Activated CD8-positive, alpha-beta memory T cell treated with anti-CD3 and anti-CD28 coated beads, Interleukin-2, amount 50 U/mL, for 1 hour (primary cell): ENCODE data around the gene MYO10.
"Not testable (repeated sequence)": the region's sequence is repeated elsewhere in the genome, so short reads cannot be mapped to it uniquely, and the experiment has no call there.

Experiments used
- DNase-seq: peaks from one replicate; pipeline ENCODE4 v3.0.0-alpha.2; 2020; ENCODE audit errors: extremely low read depth

The MYO10 gene

DNA sequence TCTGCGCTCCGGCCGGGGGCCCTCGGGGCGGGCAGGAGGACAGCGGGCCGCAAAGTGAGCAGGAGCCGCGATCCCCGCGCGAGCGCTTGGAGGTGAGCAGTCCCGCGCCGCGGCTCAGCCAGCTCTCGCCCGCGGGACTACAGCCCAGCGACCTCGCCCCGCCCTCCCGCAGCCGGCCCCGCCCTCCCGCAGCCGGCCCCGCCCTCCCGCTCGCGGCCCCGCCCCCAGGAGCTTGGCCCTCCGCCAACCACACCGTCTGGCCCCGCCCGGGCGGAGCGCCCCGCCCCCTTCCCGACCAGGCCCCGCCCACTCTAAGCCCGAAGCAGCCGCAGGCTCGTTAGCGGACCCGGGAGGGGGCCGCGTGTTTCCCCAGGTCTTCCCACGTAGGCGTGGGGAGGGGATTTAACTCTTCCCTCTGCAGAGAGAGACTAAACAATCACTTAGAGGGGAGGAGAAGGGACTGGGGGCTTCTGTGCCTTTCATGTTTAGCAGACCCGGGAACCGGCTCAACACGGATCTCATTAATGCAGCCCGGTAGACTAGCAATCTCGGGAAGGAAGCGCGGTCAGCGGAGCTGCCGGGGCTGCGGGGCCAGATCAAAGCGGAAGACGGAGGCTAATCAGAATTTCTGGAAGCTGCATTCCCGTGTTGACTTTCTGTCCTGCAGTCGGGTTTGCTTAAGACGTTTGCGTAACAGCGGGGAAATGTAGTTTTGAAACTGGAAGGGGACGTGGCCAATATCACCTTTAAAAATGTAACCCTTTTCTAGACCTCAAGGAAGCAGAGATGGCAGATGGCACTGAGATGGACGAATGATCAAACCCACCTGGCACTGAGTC, at the start of gene MYO10:
TSS of gene MYO10 (minus strand) at position 139 of the 839 bp plus-strand sequence. CDS start 480 bp downstream, outside the sequence.
- no peak for DNase-seq

DNA sequence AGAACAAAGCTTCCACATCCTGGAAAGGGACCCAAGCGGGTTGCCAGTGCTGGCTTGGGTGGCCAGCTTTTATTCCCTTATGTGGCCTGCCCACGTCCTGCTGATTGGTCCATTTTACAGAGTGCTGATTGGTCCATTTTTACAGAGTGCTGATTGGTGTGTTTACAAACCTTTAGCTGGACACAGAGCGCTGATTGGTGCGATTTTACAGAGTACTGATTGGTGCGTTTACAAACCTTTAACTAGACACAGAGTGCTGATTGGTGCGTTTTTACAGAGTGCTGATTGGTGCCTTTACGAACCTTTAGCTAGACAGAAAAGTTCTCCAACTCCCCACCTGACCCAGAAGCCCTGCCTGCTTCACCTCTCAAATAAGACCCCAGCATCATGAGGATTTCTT, 49.2 kb upstream of the MYO10 start:
- DNase-seq, result not testable (repeated sequence)

DNA sequence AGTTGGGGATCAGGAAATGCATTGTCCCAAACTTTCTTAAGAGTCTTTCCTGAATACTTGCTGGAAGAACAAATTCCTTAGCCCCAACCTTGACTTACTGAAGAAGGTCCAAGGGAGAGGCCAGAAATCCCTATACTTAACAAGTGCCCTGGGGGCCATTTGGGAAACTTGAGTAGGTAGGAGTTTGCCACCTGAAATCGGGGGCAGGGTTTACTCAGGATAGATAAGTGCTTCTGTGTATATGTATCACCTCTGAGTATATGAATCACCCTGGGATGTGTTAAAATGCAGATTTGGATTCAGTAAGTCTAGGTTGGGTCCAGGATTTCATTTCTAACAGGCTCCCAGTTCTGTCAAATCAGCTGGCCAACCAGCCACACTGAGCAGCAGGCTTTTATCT, 47.9 kb upstream of the MYO10 start:
- DNase-seq, result no peak

DNA sequence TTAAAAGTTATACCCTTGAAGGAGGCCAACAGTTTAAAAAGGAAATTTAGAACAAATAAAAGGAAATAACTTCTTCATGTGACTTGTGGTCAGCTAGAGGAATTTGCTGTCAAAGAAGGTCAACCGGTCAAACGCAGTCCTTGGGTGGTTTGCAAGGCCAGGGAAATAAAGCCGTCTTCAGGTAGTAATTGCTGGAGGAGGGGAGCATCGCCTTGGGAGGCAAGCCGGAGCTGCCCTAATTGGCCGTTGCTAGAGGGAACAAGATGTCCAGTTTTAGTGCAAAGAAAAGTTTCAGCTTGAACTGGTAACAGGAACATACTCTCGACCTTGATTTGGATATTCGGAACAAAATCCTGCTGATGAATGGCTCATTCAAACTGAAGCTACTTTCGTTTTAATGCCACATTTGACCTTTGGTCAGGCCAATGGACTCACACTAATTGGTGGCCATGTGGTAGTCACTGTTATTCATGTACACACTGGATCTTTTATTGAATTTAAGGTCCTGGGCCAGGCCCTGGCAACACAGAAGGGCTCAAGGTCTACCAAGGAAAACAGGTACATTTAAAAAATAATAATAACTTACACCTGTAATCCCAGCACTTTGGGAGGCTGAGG, 47.0 kb upstream of the MYO10 start:
- DNase-seq, result no peak

DNA sequence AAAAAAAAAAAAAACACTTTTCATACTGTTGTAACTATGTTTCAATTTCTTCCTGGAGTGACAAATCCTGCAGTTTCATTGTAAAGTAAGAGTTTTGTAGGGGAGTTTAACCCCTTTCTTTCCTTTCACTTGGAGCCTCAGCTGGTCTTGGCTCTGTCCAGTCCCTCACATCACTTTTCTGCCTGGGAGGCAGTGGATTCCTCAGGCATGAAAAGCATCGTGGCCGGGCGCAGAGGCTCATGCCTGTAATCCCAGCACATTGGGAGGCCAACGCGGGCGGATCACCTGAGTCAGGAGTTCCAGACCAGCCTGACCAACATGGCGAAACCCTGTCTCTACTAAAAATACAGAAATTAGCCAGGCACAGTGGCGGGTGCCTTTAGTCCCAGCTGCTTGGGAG, 45.6 kb upstream of the MYO10 start:
- no peak for DNase-seq

DNA sequence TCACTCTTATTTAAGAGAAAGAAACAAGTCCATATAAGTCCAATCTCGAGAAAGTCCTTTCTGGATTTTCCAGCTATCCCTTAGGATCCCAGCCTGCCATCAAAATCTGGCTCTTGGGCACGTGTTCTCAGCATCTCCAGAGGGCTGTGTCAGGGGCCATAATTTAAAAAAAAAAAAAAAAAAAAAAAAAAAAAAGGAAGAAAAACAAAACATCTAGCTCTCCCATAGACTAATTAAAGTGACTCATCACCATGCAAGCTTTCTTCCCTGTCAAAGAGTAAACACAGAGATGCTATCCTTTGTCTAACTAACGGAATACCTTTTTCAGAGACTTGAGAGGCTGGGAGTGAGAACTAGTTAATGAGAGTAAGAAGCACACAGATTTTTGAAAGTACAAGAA, 44.9 kb upstream of the MYO10 start:
- no peak for DNase-seq

DNA sequence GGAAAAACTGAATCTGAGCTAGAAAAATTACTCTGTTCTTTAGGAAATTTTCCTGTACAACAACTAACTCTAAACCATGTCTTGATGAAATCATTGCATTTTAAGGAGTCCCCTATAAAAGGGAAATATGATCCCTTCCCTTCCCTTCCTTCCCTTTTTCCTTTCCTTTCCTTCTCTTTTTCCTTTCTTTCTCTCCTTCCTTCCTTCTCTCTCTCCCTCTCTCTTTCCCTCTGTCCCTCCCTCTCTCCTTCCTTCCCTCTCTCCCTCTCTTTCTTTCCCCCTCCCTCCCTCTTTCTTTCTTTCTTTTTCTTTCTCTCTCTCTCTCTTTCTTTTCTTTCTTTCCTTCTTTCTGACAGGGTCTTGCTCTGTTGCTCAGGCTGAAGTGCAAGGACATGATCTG, 42.2 kb upstream of the MYO10 start:
- no peak for DNase-seq

DNA sequence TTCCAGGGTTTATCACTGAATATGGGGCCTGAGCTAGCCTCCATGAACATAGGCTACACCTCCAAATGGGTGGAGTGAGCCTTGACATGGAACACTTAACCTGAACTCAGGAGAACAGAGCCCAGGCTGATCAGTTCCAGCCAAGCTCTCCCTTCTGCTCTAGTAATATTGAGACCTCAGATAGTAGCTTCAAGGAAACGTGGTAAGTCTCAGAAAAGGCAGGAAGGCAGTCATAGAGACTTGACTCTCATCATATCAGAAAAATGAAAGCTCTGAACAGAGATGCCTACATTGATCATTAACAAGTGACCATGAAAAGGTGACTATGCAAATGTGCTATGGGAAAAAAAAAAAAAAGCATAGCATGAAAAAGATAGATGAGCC, 40.5 kb upstream of the MYO10 start:
- DNase-seq, result no peak

DNA sequence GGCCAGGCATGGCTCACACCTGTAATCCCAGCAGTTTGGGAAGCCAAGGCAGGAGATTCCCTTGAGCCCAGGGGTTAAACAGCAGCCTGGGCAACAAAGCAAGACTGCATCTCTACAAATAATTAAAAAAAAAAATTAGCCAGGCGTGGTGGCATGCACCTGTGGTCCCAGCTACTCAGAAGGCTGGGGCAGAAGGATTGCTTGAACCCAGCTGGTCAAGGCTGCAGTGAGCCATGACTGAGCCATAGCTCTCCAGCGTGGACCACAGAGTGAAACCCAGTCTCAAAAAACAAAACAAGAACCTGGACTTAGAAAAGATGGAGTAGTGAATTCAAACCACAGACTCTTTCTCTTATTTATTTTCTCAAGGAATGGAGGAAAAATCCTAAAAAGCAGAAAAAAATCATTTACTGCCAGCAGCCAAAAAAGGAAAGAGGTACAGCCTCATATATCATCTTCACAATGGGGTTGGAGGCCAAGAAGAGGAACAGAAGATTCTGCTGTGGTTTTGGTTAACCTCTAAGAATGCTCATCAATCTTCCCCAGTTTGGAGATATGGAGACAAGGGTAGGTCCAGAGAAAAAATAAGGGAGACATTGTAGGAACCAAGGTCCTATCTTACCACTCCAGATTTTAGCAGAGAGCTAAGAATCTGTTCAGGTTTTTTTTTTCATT, 40.0 kb upstream of the MYO10 start:
- DNase-seq, result no peak

DNA sequence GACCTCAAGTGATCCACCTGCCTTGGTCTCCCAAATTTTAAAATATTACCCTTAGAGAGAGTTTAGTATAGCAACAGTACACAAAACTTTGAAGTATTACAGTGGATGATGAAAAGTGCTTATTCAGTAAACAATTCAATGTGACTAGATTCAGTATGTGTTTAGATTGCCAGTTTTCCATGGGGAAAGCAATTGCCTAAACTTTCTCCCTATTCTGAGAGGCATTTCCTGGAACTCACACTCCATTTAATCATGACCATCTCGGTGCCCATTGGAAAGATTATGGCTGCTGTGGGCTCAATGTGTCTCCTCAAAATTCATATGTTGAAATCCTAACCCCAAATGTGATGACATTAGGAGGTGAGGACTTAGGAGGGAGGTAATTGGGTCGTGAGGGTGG, 38.9 kb upstream of the MYO10 start:
- DNase-seq, result no peak

DNA sequence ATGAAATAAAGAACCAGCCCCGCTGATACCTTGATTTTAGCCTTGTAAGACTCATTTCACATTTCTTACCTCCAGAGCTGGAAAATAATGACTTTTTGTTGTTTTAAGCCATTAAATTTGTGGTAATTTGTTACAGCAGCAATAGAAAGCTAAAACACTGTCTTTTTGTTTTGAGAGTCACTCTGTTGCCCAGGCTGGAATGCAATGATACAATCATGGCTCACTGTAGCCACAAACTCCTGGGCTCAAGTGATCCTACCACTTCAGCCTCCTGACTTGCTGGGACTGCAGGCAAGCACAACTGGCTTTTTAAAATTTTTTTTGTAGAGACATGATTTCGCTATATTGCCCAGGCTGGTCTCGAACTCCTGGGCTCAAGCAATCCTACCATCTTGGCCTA, 34.7 kb upstream of the MYO10 start:
- no peak for DNase-seq

DNA sequence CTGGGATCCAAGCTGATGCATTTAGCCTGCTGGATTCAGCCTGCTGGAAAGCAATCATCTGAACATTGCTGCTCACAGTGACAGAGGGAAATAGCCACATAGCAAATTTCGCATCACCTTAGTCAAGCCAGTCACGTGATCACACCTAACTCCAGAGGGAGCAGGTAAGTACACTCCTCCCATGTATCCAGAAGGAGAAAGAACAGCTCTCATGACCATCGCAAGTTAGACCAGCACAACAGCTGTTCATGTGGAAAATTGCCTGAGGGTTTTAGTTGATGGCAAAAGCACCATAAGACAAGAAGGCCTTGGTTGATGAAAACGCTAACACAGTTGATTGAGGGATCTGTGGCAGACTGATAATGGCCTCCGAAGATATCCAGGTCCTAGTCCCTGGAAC, 34.2 kb upstream of the MYO10 start:
- no peak for DNase-seq

DNA sequence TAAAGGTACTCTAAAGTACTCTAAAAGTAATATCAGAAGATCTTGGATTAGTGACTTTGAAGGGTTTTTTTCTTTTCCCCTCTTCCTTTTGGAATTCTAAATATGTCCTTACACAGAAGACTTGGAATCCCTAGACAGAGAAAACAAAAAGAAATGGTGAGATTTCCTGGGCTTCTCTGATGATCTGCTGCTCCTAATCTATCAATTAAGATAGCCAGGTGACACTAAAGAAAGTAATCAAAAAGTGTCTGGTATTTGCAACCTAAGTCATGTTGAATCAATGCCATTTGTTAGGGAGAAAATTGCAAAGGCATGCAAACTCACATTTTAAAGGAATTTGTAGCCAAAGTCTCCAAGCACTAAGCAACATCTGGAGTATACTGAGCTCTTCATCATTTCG, 29.5 kb upstream of the MYO10 start:
- no peak for DNase-seq

DNA sequence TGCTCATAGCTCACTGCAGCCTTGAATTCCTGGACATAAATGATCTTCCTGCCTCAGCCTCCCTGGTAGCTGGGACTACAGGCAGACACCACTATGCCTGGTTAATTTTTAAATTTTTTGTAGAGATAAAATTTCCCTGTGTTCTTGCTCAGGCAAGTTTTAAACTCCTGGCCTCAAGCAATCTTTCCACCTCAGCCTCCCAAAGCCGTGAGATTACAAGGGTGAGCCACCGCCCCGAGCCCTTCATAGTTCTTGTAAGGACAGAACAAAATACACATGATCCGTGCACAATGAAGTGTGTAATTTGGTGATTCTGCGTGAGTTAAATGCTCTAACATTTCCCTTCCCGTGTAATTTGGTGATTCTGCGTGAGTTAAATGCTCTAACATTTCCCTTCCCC, 27.7 kb upstream of the MYO10 start:
- no peak for DNase-seq

DNA sequence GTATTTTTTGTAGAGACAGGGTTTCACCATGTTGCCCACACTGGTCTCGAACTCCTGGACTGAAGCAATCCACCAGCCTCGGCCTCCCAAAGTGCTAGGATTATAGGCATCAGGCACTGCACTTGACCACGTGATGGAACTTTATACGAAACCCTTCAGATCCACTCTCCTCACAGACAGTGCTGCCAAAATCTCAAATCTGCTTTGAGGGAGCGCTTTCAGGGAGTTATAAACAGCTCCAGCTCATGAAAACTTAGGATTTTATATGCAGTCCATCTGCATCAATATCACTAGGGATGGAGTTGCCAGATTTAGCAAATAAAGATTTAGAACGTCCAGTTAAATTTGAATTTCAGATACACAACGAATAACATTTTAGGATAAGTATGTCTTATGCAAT, 25.0 kb upstream of the MYO10 start:
- DNase-seq, result no peak

DNA sequence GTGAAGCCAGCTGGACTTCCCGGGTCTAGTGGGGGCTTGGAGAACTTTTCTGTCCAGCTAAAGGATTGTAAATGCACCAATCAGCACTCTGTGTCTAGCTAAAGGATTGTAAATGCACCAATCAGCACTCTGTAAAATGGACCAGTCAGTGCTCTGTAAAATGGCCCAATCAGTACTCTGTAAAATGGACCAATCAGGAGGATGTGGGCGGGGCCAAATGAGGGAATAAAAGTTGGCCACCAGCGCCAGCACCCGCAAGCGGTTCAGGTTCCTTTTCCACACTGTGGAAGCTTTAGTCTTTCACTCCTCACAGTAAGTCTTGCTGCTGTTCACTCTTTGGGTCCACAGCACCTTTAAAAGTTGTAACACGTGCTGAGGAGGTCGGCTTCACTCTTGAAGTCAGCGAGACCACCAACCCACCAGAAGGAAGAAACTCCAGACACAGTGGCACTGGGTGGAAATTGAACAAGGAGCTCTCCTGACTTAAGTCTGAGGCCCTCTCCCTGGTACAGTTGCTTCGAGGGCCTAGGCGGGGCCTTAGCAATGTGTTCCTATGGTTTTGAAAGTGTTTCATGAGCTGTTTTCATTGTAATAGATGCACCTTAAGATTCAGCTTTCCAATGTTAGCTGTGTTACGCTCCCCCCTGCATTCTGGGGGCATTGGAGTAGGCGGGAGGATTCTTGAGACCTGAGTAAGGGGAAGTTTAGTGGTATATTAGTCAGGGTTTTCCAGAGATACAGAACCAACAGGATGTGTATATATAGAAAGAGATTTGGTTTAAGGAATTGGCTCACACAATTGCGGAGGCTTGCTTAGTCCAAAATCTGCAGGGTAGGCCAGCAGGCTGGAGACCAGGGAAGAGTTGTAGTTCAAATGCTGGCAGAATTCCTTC, 21.5 kb upstream of the MYO10 start:
- no peak for DNase-seq

DNA sequence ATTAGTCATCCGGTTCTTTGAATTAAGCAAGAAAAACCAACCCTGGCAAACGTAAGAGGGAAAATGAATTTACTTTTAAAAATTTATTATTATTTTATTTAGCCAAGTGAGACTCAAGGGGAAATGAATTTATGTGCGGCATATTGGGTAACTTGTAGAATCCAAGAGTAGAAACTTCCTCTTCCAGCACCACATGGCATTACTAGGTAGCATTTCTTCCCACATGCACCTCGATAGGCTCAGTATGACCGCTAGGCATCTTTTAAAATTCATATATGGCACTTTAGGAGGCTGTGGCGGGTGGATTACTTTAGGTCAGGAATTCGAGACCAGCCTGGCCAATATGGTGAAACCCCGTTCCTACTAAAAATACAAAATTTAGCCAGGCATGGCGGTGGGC, 17.6 kb upstream of the MYO10 start:
- no peak for DNase-seq

DNA sequence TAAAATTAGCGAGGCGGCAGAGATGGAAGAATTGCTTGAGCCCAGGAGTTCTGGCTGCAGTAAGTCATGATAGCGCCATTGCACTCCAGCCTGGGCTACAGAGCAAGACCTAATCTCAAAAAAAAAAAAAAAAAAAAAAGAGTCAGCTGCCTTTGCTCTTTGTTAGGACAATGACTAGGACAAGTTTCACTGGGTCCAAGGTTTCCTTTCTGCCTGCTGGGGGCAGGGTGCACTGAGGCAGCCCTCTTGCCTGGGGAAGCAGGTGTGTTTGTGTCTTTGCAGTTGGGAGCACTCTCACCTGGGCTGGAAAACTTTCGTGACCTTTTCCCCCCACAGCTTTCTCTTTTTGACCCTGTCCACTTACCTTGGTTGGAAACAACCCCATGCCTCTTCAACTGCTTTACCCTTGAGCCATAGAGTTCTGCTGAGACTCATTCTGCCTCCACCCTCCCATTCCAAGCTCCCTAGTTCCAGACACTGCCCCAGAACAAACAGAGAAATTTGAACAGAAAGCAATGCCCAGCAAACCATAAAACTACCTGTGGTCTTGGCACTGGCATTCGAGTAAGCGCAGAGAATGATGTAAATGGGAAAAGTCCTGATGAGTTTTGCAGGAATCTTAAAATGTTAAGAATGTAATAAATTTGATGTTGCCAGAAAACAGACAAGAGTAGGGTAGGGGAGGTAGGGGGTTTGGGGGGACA, 17.0 kb upstream of the MYO10 start:
- no peak for DNase-seq

DNA sequence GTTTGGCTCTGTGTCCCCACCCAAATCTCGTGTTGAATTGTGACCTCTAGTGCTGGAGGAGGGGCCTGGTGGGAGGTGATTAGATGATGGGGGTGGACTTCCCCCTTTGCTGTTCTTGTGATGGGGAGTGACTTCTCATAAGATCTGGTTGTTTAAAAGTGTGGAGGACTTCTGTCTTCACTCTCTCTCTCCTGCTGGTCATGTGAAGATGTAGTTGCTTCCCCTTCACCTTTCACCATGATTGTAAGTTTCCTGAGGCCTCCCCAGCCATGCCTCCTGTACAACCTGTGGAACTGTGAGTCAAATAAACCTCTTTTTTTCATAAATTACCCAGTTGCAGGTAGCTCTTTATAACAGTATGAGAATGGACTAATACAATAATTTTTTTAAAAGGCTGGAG, 10.6 kb upstream of the MYO10 start:
- DNase-seq, result no peak

DNA sequence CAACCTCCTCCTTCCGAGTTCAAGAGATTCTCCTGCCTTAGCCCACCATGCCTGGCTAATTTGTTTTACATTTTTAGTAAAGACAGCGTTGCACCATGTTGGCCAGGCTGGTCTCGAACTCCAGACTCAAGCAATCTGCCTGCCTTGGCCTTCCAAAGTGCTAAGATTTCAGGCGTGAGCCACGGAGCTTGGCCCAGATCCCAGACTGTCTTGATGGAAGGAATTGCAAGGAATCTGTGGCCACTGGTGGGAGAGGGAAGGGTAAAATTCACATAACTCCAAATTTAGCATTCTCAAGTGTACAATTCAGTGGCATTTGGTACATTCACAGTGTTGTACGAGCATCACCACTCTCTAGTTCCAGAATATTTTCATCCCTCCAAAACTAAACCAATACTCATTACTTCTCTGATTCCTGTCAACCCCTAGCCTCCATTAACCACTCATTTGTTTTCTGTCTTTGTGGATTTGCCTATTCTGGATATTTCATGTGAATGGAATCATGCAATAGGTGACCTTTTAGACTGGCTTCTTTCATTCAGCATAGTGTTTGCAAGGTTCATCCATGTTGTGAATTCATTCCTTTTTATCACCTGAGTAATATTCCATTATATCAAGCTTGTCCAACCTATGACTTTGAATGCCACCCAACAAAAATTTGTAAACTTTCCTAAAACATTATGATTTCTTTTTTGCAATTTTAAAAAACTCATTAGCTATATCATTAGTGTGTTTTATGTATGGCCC, 8.9 kb upstream of the MYO10 start:
- no peak for DNase-seq
